ENCODE measurements around the gene IGSF8. TPM values are rescaled to one million over a fixed set of nuclear protein-coding genes. Genes with fewer than 3 reads are reported as not detected.

The IGSF8 gene
- total and polyA plus RNA-seq, 2 experiments from 2014 or later: 32.9 to 52.2 TPM

DNA sequence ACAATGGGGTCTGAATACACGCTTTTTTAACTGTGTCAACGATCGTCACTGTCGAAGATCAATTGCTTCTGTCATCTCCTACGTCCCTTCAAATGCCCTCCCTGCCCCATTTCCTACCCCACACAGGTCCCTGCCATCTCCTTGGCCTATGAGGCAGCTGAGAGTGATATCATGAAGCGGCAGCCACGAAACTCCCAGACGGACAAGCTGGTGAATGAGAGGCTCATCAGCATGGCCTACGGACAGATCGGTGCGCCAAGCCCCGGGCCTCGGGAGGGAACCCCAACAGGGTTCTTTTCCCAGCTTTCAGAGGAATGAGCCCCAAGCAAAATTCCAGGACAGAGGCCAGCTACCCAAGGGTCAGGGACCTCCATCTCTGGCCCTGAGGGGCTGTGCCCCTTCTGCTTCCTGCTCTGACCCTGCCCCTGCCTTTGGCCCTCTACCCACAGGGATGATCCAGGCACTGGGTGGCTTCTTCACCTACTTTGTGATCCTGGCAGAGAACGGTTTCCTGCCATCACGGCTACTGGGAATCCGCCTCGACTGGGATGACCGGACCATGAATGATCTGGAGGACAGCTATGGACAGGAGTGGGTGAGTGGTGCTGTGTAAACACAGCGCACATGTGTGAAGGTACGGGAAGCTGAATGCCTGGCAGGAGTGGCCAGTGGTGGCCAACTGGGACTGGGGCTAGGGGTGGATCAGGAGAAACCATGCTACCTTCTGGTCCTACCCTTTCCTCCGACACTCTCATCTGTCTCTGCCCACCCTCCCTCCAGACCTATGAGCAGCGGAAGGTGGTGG is 37.9 kb upstream of the IGSF8 start:
- in situ Hi-C loops (cut with MboI): no loop called here
- Histone ChIP-seq H4K20me1 (ENCODE audit: insufficient read depth) (no peaks in the 10 kb centered on the region), H3K9me3 (ENCODE audit: low read depth) (no peaks in the 10 kb centered on the region), H3K4me1 (ENCODE audit: insufficient read depth) (no peaks in the 10 kb centered on the region), H3K9ac (no peak overlapping the region), H3K36me3 (ENCODE audit: low read depth) (no peaks in the 10 kb centered on the region), H3K79me2 (ENCODE audit: insufficient read depth) (no peaks in the 10 kb centered on the region), H2AFZ (no peak overlapping the region), H3F3A (ENCODE audit: insufficient read depth) (no peaks in the 10 kb centered on the region), H3K9me2 (ENCODE audit: insufficient read depth) (no peaks in the 10 kb centered on the region), H3K27me3 (replicated peaks; ENCODE audit: insufficient read depth) (no peaks in the 10 kb centered on the region), H3K27ac (no peak overlapping the region), H3K4me2 (ENCODE audit: unreplicated experiment) (no peak overlapping the region), H3K4me3 (no peak overlapping the region)
- DNase-seq: no peak
- no peak for TF ChIP-seq EZH2 (IDR thresholded peaks at IDR 0.05; ENCODE audit: insufficient read depth, poor library complexity, severe bottlenecking)
- TF ChIP-seq EZH2phosphoT487 (IDR thresholded peaks at IDR 0.05; ENCODE audit: insufficient read depth, low read depth): no peak
- 82 to 83% methylated on average over 22 of the region's 22 CpGs for WGBS, 2 experiments (ENCODE audit: low coverage in 1 of 2, low lambda C conversion rate in 2 of 2, missing lambda C conversion rate in 2 of 2)

- Histone ChIP-seq H3K4me2 (ENCODE audit: unreplicated experiment) (no peak overlapping the region), H3F3A (ENCODE audit: insufficient read depth) (no peaks in the 10 kb centered on the region), H3K4me1 (ENCODE audit: insufficient read depth) (no peaks in the 10 kb centered on the region), H3K36me3 (ENCODE audit: low read depth) (no peaks in the 10 kb centered on the region), H3K9ac (no peak overlapping the region), H2AFZ (no peak overlapping the region), H4K20me1 (ENCODE audit: insufficient read depth) (no peaks in the 10 kb centered on the region), H3K4me3 (no peak overlapping the region), H3K9me3 (ENCODE audit: low read depth) (no peaks in the 10 kb centered on the region), H3K27me3 (replicated peaks; ENCODE audit: insufficient read depth) (no peaks in the 10 kb centered on the region), H3K79me2 (ENCODE audit: insufficient read depth) (no peaks in the 10 kb centered on the region), H3K27ac (no peak overlapping the region), H3K9me2 (ENCODE audit: insufficient read depth) (no peaks in the 10 kb centered on the region)
- TF ChIP-seq EZH2phosphoT487 (IDR thresholded peaks at IDR 0.05; ENCODE audit: insufficient read depth, low read depth) (no peak), EZH2 (IDR thresholded peaks at IDR 0.05; ENCODE audit: insufficient read depth, poor library complexity, severe bottlenecking) (no peak)
- 74 to 78% methylated on average over 20 of the region's 20 CpGs for WGBS, 2 experiments (ENCODE audit: low coverage in 1 of 2, low lambda C conversion rate in 2 of 2, missing lambda C conversion rate in 2 of 2)
- DNase-seq: no peak
- in situ Hi-C loops (cut with MboI): no loop called here
Measured at GRCh38 chr1:160134791-160135572, 36.6 kb upstream of the IGSF8 start.

DNA sequence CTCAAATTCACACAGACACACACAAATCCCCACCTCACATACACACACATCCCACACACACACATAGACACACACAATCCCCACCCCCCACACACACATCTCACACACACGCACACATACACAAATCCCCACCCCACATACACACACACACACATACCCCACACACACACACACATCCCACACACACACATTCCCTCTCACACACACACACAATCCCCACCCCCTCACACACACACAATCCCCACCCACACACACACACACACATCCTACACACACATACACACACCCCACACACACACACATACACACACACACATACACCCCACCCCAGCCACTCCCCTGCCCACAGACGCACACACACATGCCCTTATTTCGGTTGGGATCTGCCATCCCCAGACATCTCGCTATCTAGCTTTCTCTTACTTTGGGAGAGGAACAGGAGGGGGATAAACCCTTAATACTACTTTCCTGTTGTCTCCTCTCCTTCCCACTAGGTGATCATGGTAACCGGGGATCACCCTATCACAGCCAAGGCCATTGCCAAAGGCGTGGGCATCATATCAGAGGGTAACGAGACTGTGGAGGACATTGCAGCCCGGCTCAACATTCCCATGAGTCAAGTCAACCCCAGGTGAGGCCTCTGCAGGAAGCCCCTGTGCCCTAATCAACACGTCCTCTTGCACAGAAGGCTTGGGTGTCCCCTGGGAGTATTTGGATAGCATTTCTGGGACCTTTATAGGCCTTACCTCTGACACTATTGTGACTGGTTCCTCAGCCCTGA is 35.8 kb upstream of the IGSF8 start:
- in situ Hi-C loops (cut with MboI): no loop called here

More for the DNA sequence above, 35.8 kb upstream of the IGSF8 start:
- H3K4me3 ChIP-seq: no peak overlapping the region
- no peaks in the 10 kb centered on the region for H3K9me2 ChIP-seq (ENCODE audit: insufficient read depth)
- no peak for DNase-seq
- no peak overlapping the region for H3K9ac ChIP-seq
- 66 to 67% methylated on average over 8 to 9 of the region's 9 CpGs for WGBS, 2 experiments (ENCODE audit: low coverage in 1 of 2, low lambda C conversion rate in 2 of 2, missing lambda C conversion rate in 2 of 2)
- no peak overlapping the region for H3K4me2 ChIP-seq (ENCODE audit: unreplicated experiment)
- no peaks in the 10 kb centered on the region for H3K79me2 ChIP-seq (ENCODE audit: insufficient read depth)
- H3K27ac ChIP-seq: no peak overlapping the region
- H3K36me3 ChIP-seq (ENCODE audit: low read depth): no peaks in the 10 kb centered on the region
- H4K20me1 ChIP-seq (ENCODE audit: insufficient read depth): no peaks in the 10 kb centered on the region
- no peaks in the 10 kb centered on the region for H3K4me1 ChIP-seq (ENCODE audit: insufficient read depth)
- no peaks in the 10 kb centered on the region for H3F3A ChIP-seq (ENCODE audit: insufficient read depth)
- no peak overlapping the region for H2AFZ ChIP-seq
- no peak for TF ChIP-seq EZH2phosphoT487 (IDR thresholded peaks at IDR 0.05; ENCODE audit: insufficient read depth, low read depth)
- TF ChIP-seq EZH2 (IDR thresholded peaks at IDR 0.05; ENCODE audit: insufficient read depth, poor library complexity, severe bottlenecking): no peak
- H3K27me3 ChIP-seq (replicated peaks; ENCODE audit: insufficient read depth): no peaks in the 10 kb centered on the region
- H3K9me3 ChIP-seq (ENCODE audit: low read depth): no peaks in the 10 kb centered on the region

All from GM23248 (cell line).